Esophagus squamous epithelium (tissue), 4 donors: Measurements from ENCODE around the gene GALNT10.

Source experiments
- POLR2A ChIP-seq, 4 donors: fragments of 450-650 bp; IDR thresholded peaks; one replicate each; pipeline ENCODE4 v1.6.1; 2017; ENCODE audit warnings: antibody characterized with exemption in 4 of 4, mild to moderate bottlenecking in 4 of 4, moderate library complexity in 3 of 4
- TF ChIP-seq, protein P1 (sequence below), 6 experiments: fragments of 450-650 bp in 4 of 6; fragments of 200-600 bp in 2 of 6; sonication (generic) in 2 of 6; IDR thresholded peaks; one replicate each; pipeline ENCODE4 v1.5.1; 2016 to 2019; ENCODE audit warnings: antibody characterized with exemption in 6 of 6, mild to moderate bottlenecking in 4 of 6, moderate library complexity in 4 of 6

DNA sequence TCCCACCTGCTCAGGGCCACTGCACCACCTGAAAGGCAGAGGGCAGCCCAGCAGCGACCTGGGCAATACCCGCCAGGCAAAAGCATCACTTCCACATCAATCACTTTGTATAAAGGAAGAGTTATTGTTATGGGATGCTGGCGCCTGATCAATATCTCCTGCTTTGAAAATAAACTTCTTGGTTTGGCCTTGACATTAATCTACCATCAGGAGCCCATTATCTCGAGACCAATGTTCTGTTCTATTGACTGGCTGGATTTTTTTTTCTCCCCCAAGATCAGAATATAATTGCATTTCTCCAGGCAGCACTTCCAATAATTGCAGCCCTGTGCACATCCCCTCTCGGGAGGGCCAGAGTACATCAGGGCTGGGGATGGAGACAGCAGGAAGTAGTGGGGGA lies 210.8 kb downstream of the GALNT10 start:
- TF ChIP-seq, protein P1, sequence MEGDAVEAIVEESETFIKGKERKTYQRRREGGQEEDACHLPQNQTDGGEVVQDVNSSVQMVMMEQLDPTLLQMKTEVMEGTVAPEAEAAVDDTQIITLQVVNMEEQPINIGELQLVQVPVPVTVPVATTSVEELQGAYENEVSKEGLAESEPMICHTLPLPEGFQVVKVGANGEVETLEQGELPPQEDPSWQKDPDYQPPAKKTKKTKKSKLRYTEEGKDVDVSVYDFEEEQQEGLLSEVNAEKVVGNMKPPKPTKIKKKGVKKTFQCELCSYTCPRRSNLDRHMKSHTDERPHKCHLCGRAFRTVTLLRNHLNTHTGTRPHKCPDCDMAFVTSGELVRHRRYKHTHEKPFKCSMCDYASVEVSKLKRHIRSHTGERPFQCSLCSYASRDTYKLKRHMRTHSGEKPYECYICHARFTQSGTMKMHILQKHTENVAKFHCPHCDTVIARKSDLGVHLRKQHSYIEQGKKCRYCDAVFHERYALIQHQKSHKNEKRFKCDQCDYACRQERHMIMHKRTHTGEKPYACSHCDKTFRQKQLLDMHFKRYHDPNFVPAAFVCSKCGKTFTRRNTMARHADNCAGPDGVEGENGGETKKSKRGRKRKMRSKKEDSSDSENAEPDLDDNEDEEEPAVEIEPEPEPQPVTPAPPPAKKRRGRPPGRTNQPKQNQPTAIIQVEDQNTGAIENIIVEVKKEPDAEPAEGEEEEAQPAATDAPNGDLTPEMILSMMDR (IDR thresholded peaks at IDR 0.05): no peak
- TF ChIP-seq POLR2A (IDR thresholded peaks at IDR 0.05): no peak
